ENCODE measurements around the gene AUNIP.
A peak's percentile ranks its signal among the peaks of the same experiment; 100 is the strongest.

The AUNIP gene

DNA sequence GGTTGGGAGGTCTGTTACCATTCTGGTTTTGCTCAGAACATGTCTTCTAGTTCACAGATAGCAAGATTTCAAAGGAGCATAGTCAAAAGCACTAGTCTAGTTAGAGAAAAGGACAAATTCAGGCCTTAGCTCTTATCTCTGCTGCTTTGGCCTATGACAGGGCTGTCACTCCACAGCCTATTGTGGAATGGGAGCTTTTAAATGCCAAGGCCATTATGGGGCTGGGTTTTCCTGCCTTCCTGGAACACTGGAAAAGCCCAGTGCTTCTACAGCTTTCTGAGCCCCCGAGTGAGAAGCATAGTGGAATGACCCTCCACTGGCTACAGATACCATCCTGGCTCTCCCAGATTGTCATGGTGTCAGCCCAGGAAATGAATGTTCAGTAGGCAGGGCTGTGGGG is 30.2 kb downstream of the AUNIP start:
- Histone ChIP-seq H2BK5ac (ENCODE audit: low read depth, low read length, poor library complexity, severe bottlenecking) (no peak overlapping the region), H4K91ac (ENCODE audit: low read length) (no peak overlapping the region), H2BK120ac (ENCODE audit: low read depth, low read length) (no peak overlapping the region), H2AK5ac (ENCODE audit: low read length, severe bottlenecking) (no peak overlapping the region), H3K23ac (ENCODE audit: low read length in 2 of 2) (no peak overlapping the region), H2BK12ac (ENCODE audit: low read length in 2 of 2) (no peak overlapping the region), H3K27me3 (ENCODE audit: control insufficient read depth in 1 of 2, insufficient read depth in 1 of 2, low read length in 2 of 2) (no peaks in the 10 kb centered on the region), H3K14ac (ENCODE audit: low read length in 2 of 2) (no peak overlapping the region), H2AFZ (ENCODE audit: low read depth, low read length) (no peak overlapping the region), H3K4me1 (ENCODE audit: control insufficient read depth, insufficient read depth, low read depth, low read length) (no peaks in the 10 kb centered on the region), H3K9me3 (ENCODE audit: control insufficient read depth, low read length) (no peaks in the 10 kb centered on the region), H3K4me3 (ENCODE audit: insufficient read depth in 1 of 2, low read depth in 1 of 2, low read length in 2 of 2) (no peak overlapping the region), H3K18ac (ENCODE audit: low read depth in 1 of 2, low read length in 2 of 2) (no peak overlapping the region), H4K8ac (ENCODE audit: low read length) (no peak overlapping the region), H3K36me3 (ENCODE audit: control insufficient read depth in 1 of 2, insufficient read depth in 2 of 2, low read depth in 1 of 2, low read length in 2 of 2) (peaks cover 48 to 90% of the 10 kb centered on the region in 2 experiments), H3K79me1 (replicated peaks; ENCODE audit: low read length, poor library complexity, severe bottlenecking) (peaks cover 41% of the 10 kb centered on the region), H2BK15ac (ENCODE audit: low read depth, poor library complexity, severe bottlenecking) (no peak overlapping the region), H3K27ac (ENCODE audit: low read length, poor library complexity, severe bottlenecking) (no peak overlapping the region), H3K4ac (ENCODE audit: low read depth in 1 of 2, low read length in 2 of 2) (no peak overlapping the region), H3K9ac (ENCODE audit: low read length) (no peak overlapping the region), H3K4me2 (ENCODE audit: low read length, poor library complexity, severe bottlenecking) (no peak overlapping the region)
- WGBS = 100% methylated on average over 1 of the region's 1 CpG
- no peak for DNase-seq

DNA sequence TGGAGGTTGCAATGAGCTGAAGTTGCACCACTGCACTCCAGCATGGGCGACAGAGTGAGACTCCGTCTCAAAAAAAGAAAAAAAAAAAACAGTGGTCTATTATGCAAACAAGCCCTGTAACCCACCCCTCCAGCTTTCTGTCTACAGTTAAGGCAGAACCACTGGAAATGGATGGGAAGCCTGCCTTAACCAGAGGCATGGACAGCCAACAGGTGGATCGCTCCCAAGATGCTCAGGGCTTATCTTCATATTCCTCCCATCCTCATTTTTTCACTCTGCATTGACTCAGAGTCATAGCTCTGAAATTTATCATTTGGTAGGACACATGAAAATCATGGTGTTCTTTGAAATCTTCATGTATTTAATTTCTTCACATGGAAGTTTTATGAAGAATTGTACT is 30.8 kb downstream of the AUNIP start:
- H2AK5ac ChIP-seq (ENCODE audit: low read length, severe bottlenecking) = no peak overlapping the region
- no peak overlapping the region for H4K91ac ChIP-seq (ENCODE audit: low read length)
- no peak overlapping the region for H3K18ac ChIP-seq (ENCODE audit: low read depth in 1 of 2, low read length in 2 of 2)
- H3K14ac ChIP-seq (ENCODE audit: low read length in 2 of 2) = no peak overlapping the region
- DNase-seq = no peak
- H2BK5ac ChIP-seq (ENCODE audit: low read depth, low read length, poor library complexity, severe bottlenecking) = no peak overlapping the region
- no peaks in the 10 kb centered on the region for H3K4me1 ChIP-seq (ENCODE audit: control insufficient read depth, insufficient read depth, low read depth, low read length)
- no peak overlapping the region for H4K8ac ChIP-seq (ENCODE audit: low read length)
- peaks cover 49 to 87% of the 10 kb centered on the region in 2 experiments for H3K36me3 ChIP-seq (ENCODE audit: control insufficient read depth in 1 of 2, insufficient read depth in 2 of 2, low read depth in 1 of 2, low read length in 2 of 2)
- H3K27me3 ChIP-seq (ENCODE audit: control insufficient read depth in 1 of 2, insufficient read depth in 1 of 2, low read length in 2 of 2) = no peaks in the 10 kb centered on the region
- H3K79me1 ChIP-seq (replicated peaks; ENCODE audit: low read length, poor library complexity, severe bottlenecking) = peaks cover 46% of the 10 kb centered on the region
- H2BK120ac ChIP-seq (ENCODE audit: low read depth, low read length) = no peak overlapping the region
- H3K27ac ChIP-seq (ENCODE audit: low read length, poor library complexity, severe bottlenecking) = no peak overlapping the region
- no peak overlapping the region for H2BK12ac ChIP-seq (ENCODE audit: low read length in 2 of 2)
- H3K4me2 ChIP-seq (ENCODE audit: low read length, poor library complexity, severe bottlenecking) = no peak overlapping the region
- H3K23ac ChIP-seq (ENCODE audit: low read length in 2 of 2) = no peak overlapping the region
- H3K9me3 ChIP-seq (ENCODE audit: control insufficient read depth, low read length) = no peaks in the 10 kb centered on the region
- H3K4me3 ChIP-seq (ENCODE audit: insufficient read depth in 1 of 2, low read depth in 1 of 2, low read length in 2 of 2) = no peak overlapping the region
- H2AFZ ChIP-seq (ENCODE audit: low read depth, low read length) = no peak overlapping the region
- H3K9ac ChIP-seq (ENCODE audit: low read length) = no peak overlapping the region
- H2BK15ac ChIP-seq (ENCODE audit: low read depth, poor library complexity, severe bottlenecking) = no peak overlapping the region
- H3K4ac ChIP-seq (ENCODE audit: low read depth in 1 of 2, low read length in 2 of 2) = no peak overlapping the region
- WGBS = 100% methylated on average over 2 of the region's 3 CpGs

DNA sequence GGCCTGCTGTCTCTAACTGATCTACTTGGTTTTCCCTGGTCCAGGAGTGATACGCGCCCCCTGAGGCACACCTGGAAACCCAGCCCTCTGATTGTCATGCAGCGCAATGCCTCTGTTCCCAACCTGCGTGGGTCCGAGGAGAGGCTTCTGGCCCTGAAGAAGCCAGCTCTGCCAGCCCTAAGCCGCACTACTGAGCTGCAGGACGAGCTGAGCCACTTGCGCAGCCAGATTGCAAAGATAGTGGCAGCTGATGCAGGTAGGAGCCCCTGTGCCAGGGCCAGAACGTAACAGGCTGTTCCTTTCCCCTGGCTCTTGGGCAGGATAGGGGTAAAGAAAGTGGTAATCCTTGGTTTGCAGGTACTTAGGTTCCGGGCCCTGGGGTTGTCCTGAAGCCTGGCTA is 32.7 kb downstream of the AUNIP start:
- Histone ChIP-seq H2AFZ (ENCODE audit: low read depth, low read length) (no peak overlapping the region), H3K27ac (ENCODE audit: low read length, poor library complexity, severe bottlenecking) (no peak overlapping the region), H3K23ac (ENCODE audit: low read length in 2 of 2) (no peak overlapping the region), H2BK120ac (ENCODE audit: low read depth, low read length) (no peak overlapping the region), H3K9ac (ENCODE audit: low read length) (no peak overlapping the region), H2AK5ac (ENCODE audit: low read length, severe bottlenecking) (no peak overlapping the region), H3K4me2 (ENCODE audit: low read length, poor library complexity, severe bottlenecking) (no peak overlapping the region), H2BK5ac (ENCODE audit: low read depth, low read length, poor library complexity, severe bottlenecking) (no peak overlapping the region), H3K27me3 (ENCODE audit: control insufficient read depth in 1 of 2, insufficient read depth in 1 of 2, low read length in 2 of 2) (no peaks in the 10 kb centered on the region), H3K18ac (ENCODE audit: low read depth in 1 of 2, low read length in 2 of 2) (no peak overlapping the region), H3K14ac (ENCODE audit: low read length in 2 of 2) (no peak overlapping the region), H2BK12ac (ENCODE audit: low read length in 2 of 2) (no peak overlapping the region), H4K8ac (ENCODE audit: low read length) (no peak overlapping the region), H3K9me3 (ENCODE audit: control insufficient read depth, low read length) (no peaks in the 10 kb centered on the region), H3K79me1 (replicated peaks; ENCODE audit: low read length, poor library complexity, severe bottlenecking) (peaks cover 48% of the 10 kb centered on the region), H3K4me3 (ENCODE audit: insufficient read depth in 1 of 2, low read depth in 1 of 2, low read length in 2 of 2) (no peak overlapping the region), H3K4me1 (ENCODE audit: control insufficient read depth, insufficient read depth, low read depth, low read length) (peaks cover 5% of the 10 kb centered on the region), H2BK15ac (ENCODE audit: low read depth, poor library complexity, severe bottlenecking) (no peak overlapping the region), H3K4ac (ENCODE audit: low read depth in 1 of 2, low read length in 2 of 2) (no peak overlapping the region), H3K36me3 (ENCODE audit: control insufficient read depth in 1 of 2, insufficient read depth in 2 of 2, low read depth in 1 of 2, low read length in 2 of 2) (peaks cover 44 to 69% of the 10 kb centered on the region in 2 experiments), H4K91ac (ENCODE audit: low read length) (no peak overlapping the region)
- DNase-seq = no peak
- 98% methylated on average over 9 of the region's 10 CpGs for WGBS

DNA sequence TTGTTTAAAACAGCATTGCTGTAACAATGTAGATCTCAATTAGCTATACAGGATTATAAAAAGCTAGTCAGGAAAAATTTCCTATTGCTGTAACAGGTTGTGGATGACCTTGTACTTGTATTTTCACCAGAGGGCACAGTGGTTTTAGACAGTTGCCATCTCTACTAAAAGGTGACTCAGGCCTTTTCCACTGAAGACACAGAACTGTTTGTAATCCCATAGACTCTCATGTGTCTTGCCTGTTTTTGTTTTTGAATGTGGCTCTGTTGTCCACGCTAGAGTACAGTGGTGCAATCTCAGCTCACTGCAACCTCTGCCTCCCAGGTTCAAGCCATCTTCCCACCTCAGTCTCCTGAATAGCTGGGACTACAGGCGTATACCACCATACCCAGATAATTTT is 33.7 kb downstream of the AUNIP start:
- Histone ChIP-seq H4K91ac (ENCODE audit: low read length) (no peak overlapping the region), H3K14ac (ENCODE audit: low read length in 2 of 2) (no peak overlapping the region), H3K4me2 (ENCODE audit: low read length, poor library complexity, severe bottlenecking) (no peak overlapping the region), H3K9ac (ENCODE audit: low read length) (no peak overlapping the region), H3K27ac (ENCODE audit: low read length, poor library complexity, severe bottlenecking) (no peak overlapping the region), H3K27me3 (ENCODE audit: control insufficient read depth in 1 of 2, insufficient read depth in 1 of 2, low read length in 2 of 2) (no peaks in the 10 kb centered on the region), H3K4me3 (ENCODE audit: insufficient read depth in 1 of 2, low read depth in 1 of 2, low read length in 2 of 2) (no peak overlapping the region), H3K36me3 (ENCODE audit: control insufficient read depth in 1 of 2, insufficient read depth in 2 of 2, low read depth in 1 of 2, low read length in 2 of 2) (peaks cover 43 to 59% of the 10 kb centered on the region in 2 experiments), H3K4ac (ENCODE audit: low read depth in 1 of 2, low read length in 2 of 2) (no peak overlapping the region), H2BK120ac (ENCODE audit: low read depth, low read length) (no peak overlapping the region), H3K9me3 (ENCODE audit: control insufficient read depth, low read length) (no peaks in the 10 kb centered on the region), H2AK5ac (ENCODE audit: low read length, severe bottlenecking) (no peak overlapping the region), H3K4me1 (ENCODE audit: control insufficient read depth, insufficient read depth, low read depth, low read length) (peaks cover 13% of the 10 kb centered on the region), H3K18ac (ENCODE audit: low read depth in 1 of 2, low read length in 2 of 2) (no peak overlapping the region), H2BK5ac (ENCODE audit: low read depth, low read length, poor library complexity, severe bottlenecking) (no peak overlapping the region), H2BK12ac (ENCODE audit: low read length in 2 of 2) (no peak overlapping the region), H2AFZ (ENCODE audit: low read depth, low read length) (no peak overlapping the region), H4K8ac (ENCODE audit: low read length) (no peak overlapping the region), H2BK15ac (ENCODE audit: low read depth, poor library complexity, severe bottlenecking) (no peak overlapping the region), H3K79me1 (replicated peaks; ENCODE audit: low read length, poor library complexity, severe bottlenecking) (peaks cover 46% of the 10 kb centered on the region), H3K23ac (ENCODE audit: low read length in 2 of 2) (no peak overlapping the region)
- WGBS = 100% methylated on average over 2 of the region's 2 CpGs
- peak; percentile 43 for DNase-seq

All from mesenchymal stem cell (in vitro differentiated cells and primary cell).